Breast epithelium (tissue), 3 donors: ENCODE data around the gene CCDC126.

Experiments used
- CTCF ChIP-seq, 3 donors: fragments of 450-650 bp; IDR thresholded peaks; one replicate each; pipeline ENCODE4 v1.5.1; 2016 to 2017; ENCODE audit warnings: antibody characterized with exemption in 3 of 3, mild to moderate bottlenecking in 3 of 3, moderate library complexity in 3 of 3
- POLR2A ChIP-seq: fragments of 450-650 bp; IDR thresholded peaks from one replicate; pipeline ENCODE4 v1.6.1; 2016; ENCODE audit warnings: antibody characterized with exemption, mild to moderate bottlenecking, moderate library complexity
- POLR2AphosphoS5 ChIP-seq, 3 donors: sonication (generic); formaldehyde crosslinking; IDR thresholded peaks; one replicate each; pipeline ENCODE4 v1.6.1; 2017; ENCODE audit warnings: antibody characterized with exemption in 3 of 3

DNA sequence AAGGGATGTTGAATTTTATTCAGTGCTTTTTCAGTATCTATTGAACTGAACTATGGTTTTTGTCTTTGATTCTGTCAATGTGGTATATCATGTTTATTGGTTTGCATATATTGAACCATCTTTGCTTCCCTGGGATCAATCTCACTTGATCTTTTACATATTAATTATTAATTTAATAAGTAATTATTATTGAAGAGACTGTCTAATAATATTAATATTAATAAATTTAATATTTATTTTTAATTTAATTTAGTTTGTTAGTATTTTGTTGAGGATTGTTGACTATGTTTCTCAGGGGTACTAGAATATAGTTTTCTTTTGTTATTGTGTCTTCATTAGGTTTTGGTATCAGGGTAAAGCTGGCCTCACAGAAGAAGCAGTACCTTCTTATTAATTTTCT lies 38.9 kb upstream of the CCDC126 start:
- TF ChIP-seq CTCF (IDR thresholded peaks at IDR 0.05) (no peak), POLR2A (no peak), POLR2AphosphoS5 (IDR thresholded peaks at IDR 0.05) (no peak)
